ENCODE data around the gene OGFOD2. TPM values are rescaled to one million over a fixed set of nuclear protein-coding genes. Genes with fewer than 3 reads are reported as not detected.
A peak's percentile ranks its signal among the peaks of the same experiment; 100 is the strongest.

OGFOD2 gene
- total and polyA plus RNA-seq, 9 of the 15 experiments (the other 6 are each of a cell fraction or from before 2014, with no cell fraction given) = 1.4 to 111 (median 18.5) TPM

- no peak for TF ChIP-seq SMAD1 (IDR thresholded peaks at IDR 0.05; ENCODE audit: low read depth, low read length, partially characterized antibody)
- TF ChIP-seq, protein P1, sequence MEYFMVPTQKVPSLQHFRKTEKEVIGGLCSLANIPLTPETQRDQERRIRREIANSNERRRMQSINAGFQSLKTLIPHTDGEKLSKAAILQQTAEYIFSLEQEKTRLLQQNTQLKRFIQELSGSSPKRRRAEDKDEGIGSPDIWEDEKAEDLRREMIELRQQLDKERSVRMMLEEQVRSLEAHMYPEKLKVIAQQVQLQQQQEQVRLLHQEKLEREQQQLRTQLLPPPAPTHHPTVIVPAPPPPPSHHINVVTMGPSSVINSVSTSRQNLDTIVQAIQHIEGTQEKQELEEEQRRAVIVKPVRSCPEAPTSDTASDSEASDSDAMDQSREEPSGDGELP (CRISPR knock-in tag; IDR thresholded peaks at IDR 0.05; ENCODE audit: borderline replicate concordance) = peak; percentile 69; the same call in 1 of the 2 replicates
- no peak for TF ChIP-seq NR3C1 (CRISPR knock-in tag; IDR thresholded peaks at IDR 0.05)
- no peak for TF ChIP-seq ARID4B (CRISPR knock-in tag; IDR thresholded peaks at IDR 0.05)
- TF ChIP-seq ZBTB17 (CRISPR knock-in tag; IDR thresholded peaks at IDR 0.05) = no peak
- TF ChIP-seq SUPT5H (IDR thresholded peaks at IDR 0.05) = peak; percentile 64
- no peak for TF ChIP-seq TCF3 (CRISPR knock-in tag; IDR thresholded peaks at IDR 0.05)
- peak in 1 of 2 experiments; percentile 60 for TF ChIP-seq E2F6 (IDR thresholded peaks at IDR 0.05; ENCODE audit: borderline replicate concordance in 1 of 2, extremely low read depth in 1 of 2, insufficient read depth in 1 of 2, insufficient read length in 1 of 2, low read depth in 1 of 2, low read length in 1 of 2, poor library complexity in 1 of 2, severe bottlenecking in 1 of 2)
- TF ChIP-seq, protein P2, sequence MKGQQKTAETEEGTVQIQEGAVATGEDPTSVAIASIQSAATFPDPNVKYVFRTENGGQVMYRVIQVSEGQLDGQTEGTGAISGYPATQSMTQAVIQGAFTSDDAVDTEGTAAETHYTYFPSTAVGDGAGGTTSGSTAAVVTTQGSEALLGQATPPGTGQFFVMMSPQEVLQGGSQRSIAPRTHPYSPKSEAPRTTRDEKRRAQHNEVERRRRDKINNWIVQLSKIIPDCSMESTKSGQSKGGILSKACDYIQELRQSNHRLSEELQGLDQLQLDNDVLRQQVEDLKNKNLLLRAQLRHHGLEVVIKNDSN (CRISPR knock-in tag; IDR thresholded peaks at IDR 0.05) = no peak
- peak; percentile 63; the same call in 1 of the 2 replicates for TF ChIP-seq PHF8 (IDR thresholded peaks at IDR 0.05; ENCODE audit: borderline replicate concordance, low read length)
- TF ChIP-seq, protein P3, sequence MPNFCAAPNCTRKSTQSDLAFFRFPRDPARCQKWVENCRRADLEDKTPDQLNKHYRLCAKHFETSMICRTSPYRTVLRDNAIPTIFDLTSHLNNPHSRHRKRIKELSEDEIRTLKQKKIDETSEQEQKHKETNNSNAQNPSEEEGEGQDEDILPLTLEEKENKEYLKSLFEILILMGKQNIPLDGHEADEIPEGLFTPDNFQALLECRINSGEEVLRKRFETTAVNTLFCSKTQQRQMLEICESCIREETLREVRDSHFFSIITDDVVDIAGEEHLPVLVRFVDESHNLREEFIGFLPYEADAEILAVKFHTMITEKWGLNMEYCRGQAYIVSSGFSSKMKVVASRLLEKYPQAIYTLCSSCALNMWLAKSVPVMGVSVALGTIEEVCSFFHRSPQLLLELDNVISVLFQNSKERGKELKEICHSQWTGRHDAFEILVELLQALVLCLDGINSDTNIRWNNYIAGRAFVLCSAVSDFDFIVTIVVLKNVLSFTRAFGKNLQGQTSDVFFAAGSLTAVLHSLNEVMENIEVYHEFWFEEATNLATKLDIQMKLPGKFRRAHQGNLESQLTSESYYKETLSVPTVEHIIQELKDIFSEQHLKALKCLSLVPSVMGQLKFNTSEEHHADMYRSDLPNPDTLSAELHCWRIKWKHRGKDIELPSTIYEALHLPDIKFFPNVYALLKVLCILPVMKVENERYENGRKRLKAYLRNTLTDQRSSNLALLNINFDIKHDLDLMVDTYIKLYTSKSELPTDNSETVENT (CRISPR knock-in tag; IDR thresholded peaks at IDR 0.05) = no peak
- TF ChIP-seq XRCC5 (IDR thresholded peaks at IDR 0.05; ENCODE audit: low read depth, low read length) = 0 out of 2 replicates have a peak, but pooled peaks have one; percentile 17
- TF ChIP-seq ZNF263 (CRISPR knock-in tag; IDR thresholded peaks at IDR 0.05; ENCODE audit: borderline replicate concordance) = peak; percentile 99
- peak; percentile 66 for TF ChIP-seq SAP30 (IDR thresholded peaks at IDR 0.05; ENCODE audit: borderline replicate concordance, insufficient read depth, low read depth, low read length, poor library complexity, severe bottlenecking)
Observed at GRCh38 chr12:122965851-122966742, 8.9 kb upstream of the OGFOD2 start, which contains the start of gene ABCB9 (continued).

All from K562 (cell line).